SK-N-SH (cell line): ENCODE data around the gene CLDN9. TPM values are rescaled to one million over a fixed set of nuclear protein-coding genes. Genes with fewer than 3 reads are reported as not detected.

Experiments used
- CTCF ChIA-PET: fragments of 300-600, 350-600 bp; formaldehyde crosslinking; extraction: SDS; loops from one replicate; lab custom pipeline; 2021; lab: Yijun Ruan, JAX
- POLR2A ChIA-PET: fragments of 350-600 bp; sonication (Branson Sonifier 250); formaldehyde crosslinking; extraction: SDS; loops from one replicate; lab custom pipeline; 2020; ENCODE audit warnings: antibody characterized with exemption, inconsistent platforms; lab: Yijun Ruan, JAX
- DNase-seq: peaks from one replicate; pipeline ENCODE4 v3.0.0; 2012
- H2AFZ ChIP-seq: fragments of 200-600 bp; sonication (generic); 2 replicates; pipeline ENCODE4 v1.8.1; 2016; ENCODE audit warnings: antibody characterized with exemption, mild to moderate bottlenecking, low read depth
- H3F3A ChIP-seq: fragments of 200-600 bp; sonication (generic); replicated peaks from 2 replicates; pipeline ENCODE3; 2016; ENCODE audit warnings: antibody characterized with exemption, mild to moderate bottlenecking; ENCODE audit not compliant: insufficient read depth
- H3K27ac ChIP-seq, 2 experiments: fragments of 200-500 bp in 1 of 2; fragments of 200-600 bp in 1 of 2; sonication (Bioruptor generic) in 1 of 2; sonication (generic), shearing (Covaris generic) in 1 of 2; 2 replicates each; pipeline versions ENCODE4 v1.5.1 to v1.6.1; 2014 to 2016; ENCODE audit warnings: low read depth in 2 of 2, inconsistent platforms in 1 of 2, low read length in 1 of 2, mild to moderate bottlenecking in 1 of 2, mixed read lengths in 1 of 2
- H3K27me3 ChIP-seq: fragments of 200-600 bp; sonication (generic), shearing (Covaris generic); 2 replicates; pipeline ENCODE4 v1.6.1; 2016; ENCODE audit warnings: mixed run types; ENCODE audit not compliant: insufficient read depth
- H3K36me3 ChIP-seq, 2 experiments: fragments of 200-500 bp in 1 of 2; fragments of 200-600 bp in 1 of 2; sonication (Bioruptor generic) in 1 of 2; sonication (generic) in 1 of 2; replicated peaks in 1 of 2; 2 replicates each; pipeline versions ENCODE3 to v1.5.1; 2014 to 2016; ENCODE audit warnings: low read length in 1 of 2, mild to moderate bottlenecking in 1 of 2; ENCODE audit not compliant: insufficient read depth in 2 of 2, control insufficient read depth in 1 of 2
- H3K4me1 ChIP-seq, 2 experiments: fragments of 200-500 bp in 1 of 2; fragments of 200-600 bp in 1 of 2; sonication (Bioruptor generic) in 1 of 2; sonication (generic), shearing (Covaris generic) in 1 of 2; 2 replicates each; pipeline versions ENCODE4 v1.5.1 to v1.6.1; 2014 to 2016; ENCODE audit warnings: low read depth in 1 of 2, low read length in 1 of 2, mixed run types in 1 of 2; ENCODE audit not compliant: insufficient read depth in 2 of 2, control insufficient read depth in 1 of 2
- H3K4me2 ChIP-seq: fragments of 200-600 bp; sonication (generic), shearing (Covaris generic); 2 replicates; pipeline ENCODE4 v1.6.1; 2017; ENCODE audit warnings: mixed run types
- H3K4me3 ChIP-seq, 2 experiments: fragments of 200-500 bp in 1 of 2; fragments of 200-600 bp in 1 of 2; sonication (Bioruptor generic) in 1 of 2; sonication (generic), shearing (Covaris generic) in 1 of 2; 2 replicates each; pipeline versions ENCODE4 v1.5.1 to v1.8.1; 2014 to 2016; ENCODE audit warnings: low read depth in 2 of 2, inconsistent platforms in 1 of 2, low read length in 1 of 2, mild to moderate bottlenecking in 1 of 2, mixed read lengths in 1 of 2, moderate library complexity in 1 of 2
- H3K79me2 ChIP-seq: fragments of 200-600 bp; sonication (generic); 2 replicates; pipeline ENCODE4 v1.8.1; 2017; ENCODE audit warnings: mild to moderate bottlenecking; ENCODE audit not compliant: insufficient read depth
- H3K9ac ChIP-seq: fragments of 200-600 bp; sonication (generic); 2 replicates; pipeline ENCODE4 v1.6.1; 2017; ENCODE audit warnings: mixed run types
- H3K9me2 ChIP-seq: fragments of 200-600 bp; sonication (generic); 2 replicates; pipeline ENCODE4 v1.6.1; 2017; ENCODE audit warnings: mixed run types
- H3K9me3 ChIP-seq: fragments of 200-600 bp; sonication (generic); 2 replicates; pipeline ENCODE4 v1.6.1; 2017; ENCODE audit warnings: mixed run types, mild to moderate bottlenecking, moderate library complexity
- H4K20me1 ChIP-seq: fragments of 200-600 bp; sonication (generic); 2 replicates; pipeline ENCODE4 v1.6.1; 2017; ENCODE audit warnings: mild to moderate bottlenecking, mixed run types; ENCODE audit not compliant: insufficient read depth
- CHD2 ChIP-seq: fragments of 150-350 bp; IDR thresholded peaks from 2 replicates; pipeline ENCODE4 v1.6.1; 2018; ENCODE audit warnings: low read length; ENCODE audit not compliant: partially characterized antibody
- EZH2phosphoT487 ChIP-seq: fragments of 200-600 bp; sonication (generic); IDR thresholded peaks from 2 replicates; pipeline ENCODE4 v1.6.1; 2017; ENCODE audit warnings: low read depth, mixed run types, mild to moderate bottlenecking, antibody characterized with exemption, moderate library complexity, borderline replicate concordance
- FOSL2 ChIP-seq: IDR thresholded peaks from 2 replicates; pipeline ENCODE4 v1.4.0; 2012; ENCODE audit warnings: low read depth, mild to moderate bottlenecking, moderate library complexity, borderline replicate concordance
- FOXJ3 ChIP-seq: sonication (generic); formaldehyde crosslinking; IDR thresholded peaks from 2 replicates; pipeline ENCODE4 v1.5.1; 2020; ENCODE audit warnings: mild to moderate bottlenecking, missing genetic modification reagents
- FOXM1 ChIP-seq: IDR thresholded peaks from 2 replicates; pipeline ENCODE4 v1.4.0; 2012; ENCODE audit warnings: low read depth, mild to moderate bottlenecking
- GATA2 ChIP-seq: sonication (generic); formaldehyde crosslinking; IDR thresholded peaks from 2 replicates; pipeline ENCODE4 v1.5.0; 2020; ENCODE audit warnings: mild to moderate bottlenecking, missing genetic modification reagents
- NFIC ChIP-seq: IDR thresholded peaks from 2 replicates; pipeline ENCODE4 v1.4.0; 2012; ENCODE audit warnings: borderline replicate concordance
- RFX5 ChIP-seq: IDR thresholded peaks from 2 replicates; pipeline ENCODE4 v1.6.1; 2012; ENCODE audit warnings: mild to moderate bottlenecking, improper control_type of control experiment, low read length
- SMC3 ChIP-seq: IDR thresholded peaks from 2 replicates; pipeline ENCODE4 v1.6.1; 2012; ENCODE audit warnings: low read depth, low read length, improper control_type of control experiment
- TEAD4 ChIP-seq: IDR thresholded peaks from 2 replicates; pipeline ENCODE4 v1.4.0; 2012; ENCODE audit warnings: mild to moderate bottlenecking, borderline replicate concordance; ENCODE audit not compliant: insufficient read depth
- WGBS: methylation state at CpG from one replicate; pipeline ENCODE4 v1.1.6; 2017; ENCODE audit warnings: low lambda C conversion rate; 5-methylcytosine and 5-hydroxymethylcytosine counted together
- polyA plus RNA-seq, 3 experiments: library from polyadenylated mRNA; depleted of rRNA; stranded (reverse); fragments of >200 nt; gene quantifications; 2 replicates each; pipeline ENCODE4 v1.2.3, GENCODE V29; 2012
- TF ChIP-seq, protein P1 (sequence below): fragments of 200-600 bp; sonication (generic); IDR thresholded peaks from 2 replicates; pipeline ENCODE4 v1.6.1; 2017; ENCODE audit warnings: antibody characterized with exemption, mild to moderate bottlenecking, moderate library complexity
- TF ChIP-seq, protein P2 (sequence below): IDR thresholded peaks from 2 replicates; pipeline ENCODE4; 2012
- TF ChIP-seq, protein P3 (sequence below): fragments of 150-350 bp; IDR thresholded peaks from 2 replicates; pipeline ENCODE4 v1.6.1; 2016; ENCODE audit warnings: mild to moderate bottlenecking, low read depth, low read length
- TF ChIP-seq, protein P4 (sequence below): IDR thresholded peaks from 2 replicates; pipeline ENCODE4 v1.4.0; 2012; ENCODE audit warnings: low read depth

The CLDN9 gene
- polyA plus RNA-seq, 1 of the 3 experiments (the other 2 are of a cell fraction), result 0.08 TPM

DNA sequence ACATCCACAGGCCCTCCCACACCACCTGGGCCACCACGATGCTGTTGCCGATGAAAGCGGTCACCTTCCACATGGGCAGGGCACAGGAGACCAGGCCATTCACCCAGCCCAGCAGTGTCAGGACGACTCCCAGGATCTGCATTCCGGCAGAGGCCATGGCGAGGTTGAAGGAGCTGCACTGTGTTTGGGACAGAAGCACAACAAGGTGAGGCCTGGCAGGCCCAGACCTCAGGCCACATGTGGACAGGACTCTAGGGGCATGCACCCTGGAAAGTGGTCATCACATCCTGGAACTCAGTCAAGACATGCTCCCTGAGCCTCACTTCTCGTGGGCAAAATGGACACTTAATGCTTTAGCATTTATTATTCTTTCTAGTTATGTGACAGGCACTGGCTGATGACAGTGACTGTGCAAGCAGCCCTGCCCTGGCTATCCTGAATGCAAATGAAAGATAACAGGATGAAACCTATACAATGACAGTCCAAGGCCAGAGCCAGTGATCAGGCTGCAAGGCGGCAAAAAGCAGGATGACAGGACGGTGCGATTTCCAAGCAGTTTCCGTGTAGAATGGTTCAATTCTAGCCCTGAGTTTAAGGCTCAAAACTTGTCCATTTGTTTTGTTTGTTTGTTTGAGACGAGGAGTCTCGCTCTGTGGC, 3.3 kb downstream of the CLDN9 start:
- no peak for DNase-seq
- Histone ChIP-seq H3K4me3 (no peak overlapping the region), H3K4me2 (no peak overlapping the region), H3F3A (peaks cover 5% of the 10 kb centered on the region), H2AFZ (no peak overlapping the region), H4K20me1 (peaks cover under 1% of the 10 kb centered on the region; the same call in 1 of the 2 replicates), H3K79me2 (peaks cover 5% of the 10 kb centered on the region; the same call in 1 of the 2 replicates), H3K4me1 (peaks cover 0 to 12% of the 10 kb centered on the region in 2 experiments; a peak in 1 of 4 replicates), H3K27me3 (no peaks in the 10 kb centered on the region), H3K27ac (no peak overlapping the region), H3K36me3 (peaks cover 0 to under 1% of the 10 kb centered on the region in 2 experiments)
- CTCF ChIA-PET, result interaction anchor here (8.5 kb wide), 1 partner anchor 15 kb away, joined by 111 read pairs; no protein-coding TSS in a partner anchor
- POLR2A ChIA-PET, result no interaction called here
- WGBS, result 86% methylated on average over 11 of the region's 13 CpGs
- no peak for TF ChIP-seq EZH2phosphoT487
- TF ChIP-seq, protein P1, sequence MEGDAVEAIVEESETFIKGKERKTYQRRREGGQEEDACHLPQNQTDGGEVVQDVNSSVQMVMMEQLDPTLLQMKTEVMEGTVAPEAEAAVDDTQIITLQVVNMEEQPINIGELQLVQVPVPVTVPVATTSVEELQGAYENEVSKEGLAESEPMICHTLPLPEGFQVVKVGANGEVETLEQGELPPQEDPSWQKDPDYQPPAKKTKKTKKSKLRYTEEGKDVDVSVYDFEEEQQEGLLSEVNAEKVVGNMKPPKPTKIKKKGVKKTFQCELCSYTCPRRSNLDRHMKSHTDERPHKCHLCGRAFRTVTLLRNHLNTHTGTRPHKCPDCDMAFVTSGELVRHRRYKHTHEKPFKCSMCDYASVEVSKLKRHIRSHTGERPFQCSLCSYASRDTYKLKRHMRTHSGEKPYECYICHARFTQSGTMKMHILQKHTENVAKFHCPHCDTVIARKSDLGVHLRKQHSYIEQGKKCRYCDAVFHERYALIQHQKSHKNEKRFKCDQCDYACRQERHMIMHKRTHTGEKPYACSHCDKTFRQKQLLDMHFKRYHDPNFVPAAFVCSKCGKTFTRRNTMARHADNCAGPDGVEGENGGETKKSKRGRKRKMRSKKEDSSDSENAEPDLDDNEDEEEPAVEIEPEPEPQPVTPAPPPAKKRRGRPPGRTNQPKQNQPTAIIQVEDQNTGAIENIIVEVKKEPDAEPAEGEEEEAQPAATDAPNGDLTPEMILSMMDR, result no peak
- no peak for TF ChIP-seq RFX5
- no peak for TF ChIP-seq GATA2 (CRISPR knock-in tag)
- TF ChIP-seq FOXM1, result no peak
- TF ChIP-seq TEAD4, result no peak
- TF ChIP-seq, protein P2, sequence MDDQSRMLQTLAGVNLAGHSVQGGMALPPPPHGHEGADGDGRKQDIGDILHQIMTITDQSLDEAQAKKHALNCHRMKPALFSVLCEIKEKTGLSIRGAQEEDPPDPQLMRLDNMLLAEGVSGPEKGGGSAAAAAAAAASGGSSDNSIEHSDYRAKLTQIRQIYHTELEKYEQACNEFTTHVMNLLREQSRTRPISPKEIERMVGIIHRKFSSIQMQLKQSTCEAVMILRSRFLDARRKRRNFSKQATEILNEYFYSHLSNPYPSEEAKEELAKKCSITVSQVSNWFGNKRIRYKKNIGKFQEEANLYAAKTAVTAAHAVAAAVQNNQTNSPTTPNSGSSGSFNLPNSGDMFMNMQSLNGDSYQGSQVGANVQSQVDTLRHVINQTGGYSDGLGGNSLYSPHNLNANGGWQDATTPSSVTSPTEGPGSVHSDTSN, result no peak
- TF ChIP-seq, protein P3, sequence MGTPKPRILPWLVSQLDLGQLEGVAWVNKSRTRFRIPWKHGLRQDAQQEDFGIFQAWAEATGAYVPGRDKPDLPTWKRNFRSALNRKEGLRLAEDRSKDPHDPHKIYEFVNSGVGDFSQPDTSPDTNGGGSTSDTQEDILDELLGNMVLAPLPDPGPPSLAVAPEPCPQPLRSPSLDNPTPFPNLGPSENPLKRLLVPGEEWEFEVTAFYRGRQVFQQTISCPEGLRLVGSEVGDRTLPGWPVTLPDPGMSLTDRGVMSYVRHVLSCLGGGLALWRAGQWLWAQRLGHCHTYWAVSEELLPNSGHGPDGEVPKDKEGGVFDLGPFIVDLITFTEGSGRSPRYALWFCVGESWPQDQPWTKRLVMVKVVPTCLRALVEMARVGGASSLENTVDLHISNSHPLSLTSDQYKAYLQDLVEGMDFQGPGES, result no peak
- TF ChIP-seq, protein P4, sequence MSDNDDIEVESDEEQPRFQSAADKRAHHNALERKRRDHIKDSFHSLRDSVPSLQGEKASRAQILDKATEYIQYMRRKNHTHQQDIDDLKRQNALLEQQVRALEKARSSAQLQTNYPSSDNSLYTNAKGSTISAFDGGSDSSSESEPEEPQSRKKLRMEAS, result no peak
- TF ChIP-seq SMC3, result no peak
- TF ChIP-seq FOSL2, result no peak
- TF ChIP-seq FOXJ3 (CRISPR knock-in tag), result no peak
- TF ChIP-seq CHD2, result no peak
- no peak for TF ChIP-seq NFIC
- TF ChIP-seq, all 33 proteins: peak for 0
- Histone ChIP-seq H3K9ac (no peak overlapping the region), H3K9me3 (no peaks in the 10 kb centered on the region), H3K9me2 (no peaks in the 10 kb centered on the region)
